Liver (tissue), 9 donors: ENCODE results near the gene RHOH. TPM values are rescaled to one million over a fixed set of nuclear protein-coding genes. Genes with fewer than 3 reads are reported as not detected.

Source experiments
- DNase-seq: peaks from one replicate; pipeline ENCODE4 v3.0.0-alpha.2; 2017; ENCODE audit warnings: low spot score
- H3K27ac ChIP-seq, 2 donors: one replicate each; pipeline ENCODE4 v1.7.0; 2013; ENCODE audit warnings: inconsistent platforms in 2 of 2, low read length in 2 of 2, control low read depth in 1 of 2, low read depth in 1 of 2, mild to moderate bottlenecking in 1 of 2
- H3K27me3 ChIP-seq, 4 donors: one replicate each; pipeline versions ENCODE4 v1.6.1 to v1.7.0; 2013; ENCODE audit warnings: low read length in 3 of 4, inconsistent platforms in 1 of 4, mild to moderate bottlenecking in 1 of 4, moderate library complexity in 1 of 4; ENCODE audit not compliant: control insufficient read depth in 4 of 4, insufficient read depth in 4 of 4
- H3K36me3 ChIP-seq, 4 donors: one replicate each; pipeline versions ENCODE4 v1.6.1 to v1.7.0; 2013; ENCODE audit warnings: low read length in 3 of 4, mild to moderate bottlenecking in 3 of 4, low read depth in 1 of 4, moderate library complexity in 1 of 4; ENCODE audit not compliant: control insufficient read depth in 4 of 4, insufficient read depth in 3 of 4
- H3K4me1 ChIP-seq, 4 donors: one replicate each; pipeline versions ENCODE4 v1.6.1 to v1.7.0; 2013; ENCODE audit warnings: low read length in 3 of 4, mild to moderate bottlenecking in 3 of 4, moderate library complexity in 1 of 4; ENCODE audit not compliant: control insufficient read depth in 4 of 4, insufficient read depth in 4 of 4
- H3K4me3 ChIP-seq, 3 donors: one replicate each; pipeline versions ENCODE4 v1.6.1 to v1.7.0; 2013; ENCODE audit warnings: low read length in 3 of 3, control low read depth in 1 of 3, low read depth in 1 of 3, mild to moderate bottlenecking in 1 of 3
- H3K9ac ChIP-seq, 2 donors: one replicate each; pipeline ENCODE4 v1.7.0; 2013; ENCODE audit warnings: low read length in 2 of 2, mild to moderate bottlenecking in 2 of 2, moderate library complexity in 2 of 2, control low read depth in 1 of 2, low read depth in 1 of 2
- H3K9me3 ChIP-seq, 4 donors: one replicate each; pipeline versions ENCODE4 v1.6.1 to v1.7.0; 2013; ENCODE audit warnings: low read length in 3 of 4; ENCODE audit not compliant: control insufficient read depth in 4 of 4
- CTCF ChIP-seq: fragments of 150-350 bp; IDR thresholded peaks from 2 replicates; pipeline ENCODE4 v1.5.1; 2017; ENCODE audit warnings: improper control_type of control experiment, low read depth, low read length; ENCODE audit not compliant: missing input control
- FOXA1 ChIP-seq: IDR thresholded peaks from 2 replicates; pipeline ENCODE4 v1.6.1; 2016; ENCODE audit warnings: antibody characterized with exemption
- FOXA2 ChIP-seq: IDR thresholded peaks from 2 replicates; pipeline ENCODE4 v1.6.1; 2016; ENCODE audit warnings: antibody characterized with exemption
- GABPA ChIP-seq, 2 donors: IDR thresholded peaks in 1 of 2; conservative IDR thresholded peaks in 1 of 2; 2 replicates each; pipeline ENCODE4 v1.6.1; 2016; ENCODE audit warnings: antibody characterized with exemption in 2 of 2, mild to moderate bottlenecking in 1 of 2, moderate library complexity in 1 of 2
- HNF4A ChIP-seq, 2 donors: conservative IDR thresholded peaks; 2 replicates each; pipeline ENCODE4 v1.6.1; 2016; ENCODE audit warnings: antibody characterized with exemption in 2 of 2, mild to moderate bottlenecking in 2 of 2
- HNF4G ChIP-seq: IDR thresholded peaks from 2 replicates; pipeline ENCODE4 v1.6.1; 2016; ENCODE audit warnings: antibody characterized with exemption
- NR2F2 ChIP-seq: IDR thresholded peaks from 2 replicates; pipeline ENCODE4 v1.6.1; 2016; ENCODE audit warnings: antibody characterized with exemption
- RAD21 ChIP-seq, 2 donors: IDR thresholded peaks; 2 replicates each; pipeline ENCODE4 v1.6.1; 2016; ENCODE audit warnings: antibody characterized with exemption in 2 of 2, mild to moderate bottlenecking in 2 of 2
- RXRA ChIP-seq, 2 donors: IDR thresholded peaks; 2 replicates each; pipeline ENCODE4 v1.6.1; 2017 to 2018; ENCODE audit warnings: antibody characterized with exemption in 2 of 2, mild to moderate bottlenecking in 1 of 2
- SP1 ChIP-seq: IDR thresholded peaks from 2 replicates; pipeline ENCODE4 v1.6.1; 2018; ENCODE audit warnings: antibody characterized with exemption, mild to moderate bottlenecking
- TAF1 ChIP-seq: conservative IDR thresholded peaks from 2 replicates; pipeline ENCODE4 v1.6.1; 2016; ENCODE audit warnings: antibody characterized with exemption, mild to moderate bottlenecking
- YY1 ChIP-seq: IDR thresholded peaks from 2 replicates; pipeline ENCODE4 v1.6.1; 2016; ENCODE audit warnings: antibody characterized with exemption, mild to moderate bottlenecking
- WGBS: extraction: QIAGEN DNeasy Blood & Tissue Kit; methylation state at CpG from one replicate; pipeline ENCODE4 v1.1.7; 2013; 5-methylcytosine and 5-hydroxymethylcytosine counted together
- polyA plus RNA-seq, 2 donors: library from polyadenylated mRNA; stranded (reverse) in 1 of 2; unstranded in 1 of 2; fragments of 200-250 nt in 1 of 2; fragments of >200 nt in 1 of 2; fragmentation: Nextera tagmentation in 1 of 2; extraction: Ambion mirVana in 1 of 2; gene quantifications; one replicate each; pipeline versions ENCODE4 v1.2.1 to v1.2.3, GENCODE V29; 2013 to 2015
- total RNA-seq, 2 donors: library from RNA; depleted of rRNA; stranded (reverse); fragments of >200 nt; gene quantifications; one replicate each; pipeline ENCODE4 v1.2.3, GENCODE V29; 2014
- TF ChIP-seq, protein P1 (sequence below): IDR thresholded peaks from 2 replicates; pipeline ENCODE4 v1.6.1; 2016; ENCODE audit warnings: antibody characterized with exemption
- TF ChIP-seq, protein P2 (sequence below): IDR thresholded peaks from 2 replicates; pipeline ENCODE4 v1.6.1; 2016; ENCODE audit warnings: antibody characterized with exemption, mild to moderate bottlenecking
- TF ChIP-seq, protein P3 (sequence below): IDR thresholded peaks from 2 replicates; pipeline ENCODE4 v1.6.1; 2016; ENCODE audit warnings: antibody characterized with exemption
- donor health status: healthy.
- donor health status: healthy.
- donor health status: healthy.
- donor health status: healthy.
- donor health status: healthy.

The RHOH gene
- total and polyA plus RNA-seq, 4 donors, result 0.56 to 2.3 (median 1.3) TPM

GRCh38 chr4:40212674-40213527, 16.1 kb downstream of the RHOH start:
- TF ChIP-seq YY1, result no peak
- TF ChIP-seq CTCF, result no peak
- TF ChIP-seq RXRA (IDR thresholded peaks at IDR 0.05), result no peak
- TF ChIP-seq, protein P1, sequence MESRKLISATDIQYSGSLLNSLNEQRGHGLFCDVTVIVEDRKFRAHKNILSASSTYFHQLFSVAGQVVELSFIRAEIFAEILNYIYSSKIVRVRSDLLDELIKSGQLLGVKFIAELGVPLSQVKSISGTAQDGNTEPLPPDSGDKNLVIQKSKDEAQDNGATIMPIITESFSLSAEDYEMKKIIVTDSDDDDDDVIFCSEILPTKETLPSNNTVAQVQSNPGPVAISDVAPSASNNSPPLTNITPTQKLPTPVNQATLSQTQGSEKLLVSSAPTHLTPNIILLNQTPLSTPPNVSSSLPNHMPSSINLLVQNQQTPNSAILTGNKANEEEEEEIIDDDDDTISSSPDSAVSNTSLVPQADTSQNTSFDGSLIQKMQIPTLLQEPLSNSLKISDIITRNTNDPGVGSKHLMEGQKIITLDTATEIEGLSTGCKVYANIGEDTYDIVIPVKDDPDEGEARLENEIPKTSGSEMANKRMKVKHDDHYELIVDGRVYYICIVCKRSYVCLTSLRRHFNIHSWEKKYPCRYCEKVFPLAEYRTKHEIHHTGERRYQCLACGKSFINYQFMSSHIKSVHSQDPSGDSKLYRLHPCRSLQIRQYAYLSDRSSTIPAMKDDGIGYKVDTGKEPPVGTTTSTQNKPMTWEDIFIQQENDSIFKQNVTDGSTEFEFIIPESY, result no peak
- TF ChIP-seq NR2F2, result no peak
- TF ChIP-seq HNF4A (conservative IDR thresholded peaks at IDR 0.05), result no peak
- TF ChIP-seq SP1, result no peak
- TF ChIP-seq TAF1, result no peak
- TF ChIP-seq, protein P2, sequence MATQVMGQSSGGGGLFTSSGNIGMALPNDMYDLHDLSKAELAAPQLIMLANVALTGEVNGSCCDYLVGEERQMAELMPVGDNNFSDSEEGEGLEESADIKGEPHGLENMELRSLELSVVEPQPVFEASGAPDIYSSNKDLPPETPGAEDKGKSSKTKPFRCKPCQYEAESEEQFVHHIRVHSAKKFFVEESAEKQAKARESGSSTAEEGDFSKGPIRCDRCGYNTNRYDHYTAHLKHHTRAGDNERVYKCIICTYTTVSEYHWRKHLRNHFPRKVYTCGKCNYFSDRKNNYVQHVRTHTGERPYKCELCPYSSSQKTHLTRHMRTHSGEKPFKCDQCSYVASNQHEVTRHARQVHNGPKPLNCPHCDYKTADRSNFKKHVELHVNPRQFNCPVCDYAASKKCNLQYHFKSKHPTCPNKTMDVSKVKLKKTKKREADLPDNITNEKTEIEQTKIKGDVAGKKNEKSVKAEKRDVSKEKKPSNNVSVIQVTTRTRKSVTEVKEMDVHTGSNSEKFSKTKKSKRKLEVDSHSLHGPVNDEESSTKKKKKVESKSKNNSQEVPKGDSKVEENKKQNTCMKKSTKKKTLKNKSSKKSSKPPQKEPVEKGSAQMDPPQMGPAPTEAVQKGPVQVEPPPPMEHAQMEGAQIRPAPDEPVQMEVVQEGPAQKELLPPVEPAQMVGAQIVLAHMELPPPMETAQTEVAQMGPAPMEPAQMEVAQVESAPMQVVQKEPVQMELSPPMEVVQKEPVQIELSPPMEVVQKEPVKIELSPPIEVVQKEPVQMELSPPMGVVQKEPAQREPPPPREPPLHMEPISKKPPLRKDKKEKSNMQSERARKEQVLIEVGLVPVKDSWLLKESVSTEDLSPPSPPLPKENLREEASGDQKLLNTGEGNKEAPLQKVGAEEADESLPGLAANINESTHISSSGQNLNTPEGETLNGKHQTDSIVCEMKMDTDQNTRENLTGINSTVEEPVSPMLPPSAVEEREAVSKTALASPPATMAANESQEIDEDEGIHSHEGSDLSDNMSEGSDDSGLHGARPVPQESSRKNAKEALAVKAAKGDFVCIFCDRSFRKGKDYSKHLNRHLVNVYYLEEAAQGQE, result no peak
- TF ChIP-seq RAD21 (IDR thresholded peaks at IDR 0.05), result no peak
- no peak for TF ChIP-seq HNF4G
- no peak for TF ChIP-seq GABPA (IDR thresholded peaks at IDR 0.05 in 1 of 2, conservative IDR thresholded peaks at IDR 0.05 in 1 of 2)
- no peak for TF ChIP-seq FOXA1
- TF ChIP-seq, protein P3, sequence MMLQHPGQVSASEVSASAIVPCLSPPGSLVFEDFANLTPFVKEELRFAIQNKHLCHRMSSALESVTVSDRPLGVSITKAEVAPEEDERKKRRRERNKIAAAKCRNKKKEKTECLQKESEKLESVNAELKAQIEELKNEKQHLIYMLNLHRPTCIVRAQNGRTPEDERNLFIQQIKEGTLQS, result no peak
- TF ChIP-seq FOXA2, result no peak
- Histone ChIP-seq H3K4me1 (no peaks in the 10 kb centered on the region), H3K36me3 (peaks cover 0 to 4% (median 0%) of the 10 kb centered on the region in 4 donors), H3K27me3 (no peaks in the 10 kb centered on the region), H3K27ac (no peak overlapping the region), H3K9me3 (no peaks in the 10 kb centered on the region), H3K4me3 (no peak overlapping the region), H3K9ac (no peak overlapping the region)
- no peak for DNase-seq
- 72% methylated on average over 6 of the region's 6 CpGs for WGBS

GRCh38 chr4:40214038-40214437, 17.2 kb downstream of the RHOH start:
- H3K4me1 ChIP-seq, result no peaks in the 10 kb centered on the region
- TF ChIP-seq RXRA (IDR thresholded peaks at IDR 0.05) (no peak), FOXA1 (no peak), HNF4A (conservative IDR thresholded peaks at IDR 0.05) (no peak)
- H3K9ac ChIP-seq, result no peak overlapping the region
- no peak overlapping the region for H3K27ac ChIP-seq
- WGBS, result 92% methylated on average over 7 of the region's 7 CpGs
- H3K4me3 ChIP-seq, result no peak overlapping the region
- H3K27me3 ChIP-seq, result no peaks in the 10 kb centered on the region
- H3K9me3 ChIP-seq, result no peaks in the 10 kb centered on the region
- peaks cover 0 to 4% (median 0%) of the 10 kb centered on the region in 4 donors for H3K36me3 ChIP-seq
- no peak for DNase-seq
